Fibroblast of lung (primary cell): ENCODE measurements around the gene JPH3.

Experiments
- EZH2 ChIP-seq: IDR thresholded peaks from 2 replicates; pipeline ENCODE4 v1.5.1; 2012; ENCODE audit warnings: low read length, control low read depth, mild to moderate bottlenecking; ENCODE audit errors: missing control alignments
- TF ChIP-seq, protein P1 (sequence below), 2 donors: IDR thresholded peaks in 1 of 2; conservative IDR thresholded peaks in 1 of 2; 1 replicate in 1 of 2; 2 replicates in 1 of 2; pipeline ENCODE4 v1.5.1; 2011 to 2012; ENCODE audit warnings: low read length in 2 of 2, control low read depth in 1 of 2, inconsistent platforms in 1 of 2, low read depth in 1 of 2, mild to moderate bottlenecking in 1 of 2

DNA sequence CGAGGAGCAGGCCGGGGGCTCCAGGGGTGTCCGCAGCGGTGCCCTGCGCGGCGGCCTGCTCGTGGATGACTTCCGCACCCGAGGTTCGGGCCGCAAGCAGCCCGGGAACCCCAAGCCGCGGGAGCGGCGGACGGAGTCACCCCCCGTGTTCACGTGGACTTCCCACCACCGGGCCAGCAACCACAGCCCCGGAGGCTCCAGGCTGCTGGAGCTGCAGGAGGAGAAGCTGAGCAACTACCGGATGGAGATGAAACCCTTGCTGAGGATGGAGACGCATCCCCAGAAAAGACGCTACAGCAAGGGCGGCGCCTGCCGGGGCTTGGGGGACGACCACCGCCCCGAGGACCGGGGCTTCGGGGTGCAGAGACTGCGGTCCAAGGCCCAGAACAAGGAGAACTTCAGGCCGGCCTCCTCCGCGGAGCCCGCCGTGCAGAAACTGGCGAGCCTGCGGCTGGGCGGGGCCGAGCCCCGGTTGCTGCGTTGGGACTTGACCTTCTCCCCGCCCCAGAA lies 87.7 kb downstream of the JPH3 start:
- TF ChIP-seq, protein P1, sequence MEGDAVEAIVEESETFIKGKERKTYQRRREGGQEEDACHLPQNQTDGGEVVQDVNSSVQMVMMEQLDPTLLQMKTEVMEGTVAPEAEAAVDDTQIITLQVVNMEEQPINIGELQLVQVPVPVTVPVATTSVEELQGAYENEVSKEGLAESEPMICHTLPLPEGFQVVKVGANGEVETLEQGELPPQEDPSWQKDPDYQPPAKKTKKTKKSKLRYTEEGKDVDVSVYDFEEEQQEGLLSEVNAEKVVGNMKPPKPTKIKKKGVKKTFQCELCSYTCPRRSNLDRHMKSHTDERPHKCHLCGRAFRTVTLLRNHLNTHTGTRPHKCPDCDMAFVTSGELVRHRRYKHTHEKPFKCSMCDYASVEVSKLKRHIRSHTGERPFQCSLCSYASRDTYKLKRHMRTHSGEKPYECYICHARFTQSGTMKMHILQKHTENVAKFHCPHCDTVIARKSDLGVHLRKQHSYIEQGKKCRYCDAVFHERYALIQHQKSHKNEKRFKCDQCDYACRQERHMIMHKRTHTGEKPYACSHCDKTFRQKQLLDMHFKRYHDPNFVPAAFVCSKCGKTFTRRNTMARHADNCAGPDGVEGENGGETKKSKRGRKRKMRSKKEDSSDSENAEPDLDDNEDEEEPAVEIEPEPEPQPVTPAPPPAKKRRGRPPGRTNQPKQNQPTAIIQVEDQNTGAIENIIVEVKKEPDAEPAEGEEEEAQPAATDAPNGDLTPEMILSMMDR (conservative IDR thresholded peaks at IDR 0.05 in 1 of 2, IDR thresholded peaks at IDR 0.05 in 1 of 2; ENCODE audit: low read depth in 1 of 2, low read length in 2 of 2) = no peak
- no peak for TF ChIP-seq EZH2
